Thyroid gland (tissue), 4 donors: ENCODE data around the gene SYNPO2.

ENCODE experiments used
- CTCF ChIP-seq, 6 experiments: fragments of 200-600 bp in 3 of 6; fragments of 450-650 bp in 3 of 6; sonication (generic) in 3 of 6; IDR thresholded peaks; one replicate each; pipeline ENCODE4 v1.5.1; 2016 to 2019; ENCODE audit warnings: antibody characterized with exemption in 6 of 6, mild to moderate bottlenecking in 2 of 6, inconsistent platforms in 1 of 6, moderate library complexity in 1 of 6
- POLR2A ChIP-seq, 2 donors: fragments of 450-650 bp; IDR thresholded peaks; one replicate each; pipeline ENCODE4 v1.6.1; 2017; ENCODE audit warnings: antibody characterized with exemption in 2 of 2, mild to moderate bottlenecking in 2 of 2, moderate library complexity in 1 of 2

- TF ChIP-seq CTCF (IDR thresholded peaks at IDR 0.05) (no peak), POLR2A (IDR thresholded peaks at IDR 0.05) (no peak)
Observed at GRCh38 chr4:118843237-118843636, 45.4 kb upstream of the SYNPO2 start.
